Thoracic aorta (tissue), 2 donors: ENCODE data around the gene FAM13C. TPM values are rescaled to one million over a fixed set of nuclear protein-coding genes. Genes with fewer than 3 reads are reported as not detected.
A peak's percentile ranks its signal among the peaks of the same experiment; 100 is the strongest.

Source experiments
- ATAC-seq: fragments of 150-250 bp; one replicate; pipeline ENCODE4 v1.8.0; 2017; ENCODE audit warnings: low read depth; ENCODE audit not compliant: insufficient number of reproducible peaks, low FRiP score
- DNase-seq: peaks from one replicate; pipeline ENCODE4 v3.0.0-alpha.2; 2020; ENCODE audit warnings: low spot score
- H3K27ac ChIP-seq, 2 donors: fragments of 200-600 bp; sonication (generic); 1 replicate in 1 of 2; 2 replicates in 1 of 2; pipeline ENCODE4 v1.5.1; 2016; ENCODE audit warnings: mild to moderate bottlenecking in 2 of 2, moderate library complexity in 2 of 2
- H3K27me3 ChIP-seq: fragments of 200-600 bp; sonication (generic); replicated peaks from 2 replicates; pipeline ENCODE4 v1.6.0; 2016; ENCODE audit warnings: mild to moderate bottlenecking; ENCODE audit not compliant: insufficient read depth
- H3K36me3 ChIP-seq: fragments of 200-600 bp; sonication (generic); one replicate; pipeline ENCODE4 v1.5.1; 2016
- H3K4me1 ChIP-seq, 2 donors: fragments of 200-600 bp; sonication (generic); 1 replicate in 1 of 2; 2 replicates in 1 of 2; pipeline versions ENCODE4 v1.5.1 to v1.6.0; 2016; ENCODE audit warnings: low read depth in 2 of 2, mild to moderate bottlenecking in 1 of 2; ENCODE audit not compliant: control insufficient read depth in 1 of 2
- H3K4me3 ChIP-seq: fragments of 200-600 bp; sonication (generic); 2 replicates; pipeline ENCODE4 v1.5.1; 2016; ENCODE audit warnings: mild to moderate bottlenecking
- H3K9me3 ChIP-seq: fragments of 200-600 bp; sonication (generic); 2 replicates; pipeline ENCODE4 v1.5.1; 2016
- total RNA-seq, 2 donors: library from RNA; depleted of rRNA; stranded (reverse); fragments of >200 nt; gene quantifications; one replicate each; pipeline versions ENCODE4 v1.1.0 to v1.2.3, GENCODE V29; 2016
- TF ChIP-seq, protein P1 (sequence below): fragments of 200-600 bp; sonication (generic); IDR thresholded peaks from one replicate; pipeline ENCODE4 v1.5.1; 2019; ENCODE audit warnings: antibody characterized with exemption

The FAM13C gene
- total RNA-seq, 2 donors from 2014 or later = 20.4 to 30.9 TPM

DNA sequence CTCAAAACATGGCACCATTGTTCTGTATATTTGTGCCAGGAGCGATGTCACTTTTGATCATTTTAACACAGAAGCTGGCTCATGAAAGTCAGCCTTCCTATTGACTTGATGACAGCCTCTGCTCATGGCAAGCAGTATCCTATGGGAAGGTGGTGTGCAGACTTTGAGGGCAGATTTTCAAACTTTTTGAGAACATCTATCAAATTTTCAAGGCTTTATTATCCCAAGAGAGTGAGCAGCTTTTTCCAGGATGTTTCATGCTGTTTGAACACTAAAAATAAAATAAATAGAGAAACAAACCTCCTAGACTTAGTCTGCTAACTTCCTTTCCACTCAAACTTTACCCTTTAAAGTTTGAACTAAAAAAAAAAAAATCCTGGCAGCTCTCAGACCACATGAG lies 20.3 kb downstream of the FAM13C start:
- Histone ChIP-seq H3K27ac (peak overlapping the region in 1 of 2 donors; percentile 4), H3K27me3 (no peaks in the 10 kb centered on the region), H3K36me3 (no peaks in the 10 kb centered on the region), H3K4me3 (no peak overlapping the region), H3K9me3 (no peaks in the 10 kb centered on the region), H3K4me1 (peaks cover 4 to 47% of the 10 kb centered on the region in 2 donors)
- TF ChIP-seq, protein P1, sequence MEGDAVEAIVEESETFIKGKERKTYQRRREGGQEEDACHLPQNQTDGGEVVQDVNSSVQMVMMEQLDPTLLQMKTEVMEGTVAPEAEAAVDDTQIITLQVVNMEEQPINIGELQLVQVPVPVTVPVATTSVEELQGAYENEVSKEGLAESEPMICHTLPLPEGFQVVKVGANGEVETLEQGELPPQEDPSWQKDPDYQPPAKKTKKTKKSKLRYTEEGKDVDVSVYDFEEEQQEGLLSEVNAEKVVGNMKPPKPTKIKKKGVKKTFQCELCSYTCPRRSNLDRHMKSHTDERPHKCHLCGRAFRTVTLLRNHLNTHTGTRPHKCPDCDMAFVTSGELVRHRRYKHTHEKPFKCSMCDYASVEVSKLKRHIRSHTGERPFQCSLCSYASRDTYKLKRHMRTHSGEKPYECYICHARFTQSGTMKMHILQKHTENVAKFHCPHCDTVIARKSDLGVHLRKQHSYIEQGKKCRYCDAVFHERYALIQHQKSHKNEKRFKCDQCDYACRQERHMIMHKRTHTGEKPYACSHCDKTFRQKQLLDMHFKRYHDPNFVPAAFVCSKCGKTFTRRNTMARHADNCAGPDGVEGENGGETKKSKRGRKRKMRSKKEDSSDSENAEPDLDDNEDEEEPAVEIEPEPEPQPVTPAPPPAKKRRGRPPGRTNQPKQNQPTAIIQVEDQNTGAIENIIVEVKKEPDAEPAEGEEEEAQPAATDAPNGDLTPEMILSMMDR = no peak
- no peak for ATAC-seq
- no peak for DNase-seq

DNA sequence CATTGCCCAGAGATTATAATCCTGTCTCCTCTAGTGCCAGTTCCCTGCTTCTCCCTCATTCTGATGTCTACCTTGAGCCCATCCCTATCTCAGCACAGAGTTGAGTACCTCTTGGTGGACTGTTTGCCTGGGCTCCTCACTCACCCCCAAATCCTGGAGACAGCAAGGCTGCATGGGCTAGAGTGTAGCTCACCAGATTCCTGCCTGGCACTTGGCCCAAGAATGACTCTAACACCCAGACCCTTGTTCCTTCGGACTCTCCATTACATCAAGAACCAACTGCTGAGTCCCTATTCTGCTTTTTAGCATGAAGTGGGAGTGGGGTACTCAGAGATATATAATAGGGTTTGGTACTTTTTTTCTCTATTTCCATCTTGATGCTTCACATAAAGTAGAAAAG lies 22.1 kb downstream of the FAM13C start:
- ATAC-seq (no peak), DNase-seq (no peak)
- TF ChIP-seq, protein P1 = no peak
- Histone ChIP-seq H3K4me3 (no peak overlapping the region), H3K4me1 (peaks cover 4 to 64% of the 10 kb centered on the region in 2 donors), H3K36me3 (no peaks in the 10 kb centered on the region), H3K9me3 (no peaks in the 10 kb centered on the region), H3K27ac (peak overlapping the region in 1 of 2 donors; percentile 58), H3K27me3 (no peaks in the 10 kb centered on the region)

DNA sequence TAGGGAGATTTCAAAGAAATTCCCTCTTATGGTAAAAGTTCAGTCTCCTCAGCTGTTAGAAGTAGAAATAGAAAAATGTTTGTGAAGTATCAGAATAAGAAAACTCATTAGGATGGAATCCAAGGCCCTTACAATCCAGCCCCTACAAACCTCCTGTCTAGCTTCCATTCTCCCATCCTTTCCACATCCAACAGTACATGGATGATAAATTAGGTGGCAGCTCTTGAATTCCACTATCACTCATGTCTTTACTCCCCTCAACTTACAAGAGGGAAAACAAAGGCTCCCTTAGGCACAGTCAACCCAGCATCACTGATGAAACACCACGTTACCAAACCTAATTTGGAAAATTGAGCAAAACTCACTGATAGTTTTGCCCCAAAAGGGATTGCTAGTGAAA lies 23.0 kb downstream of the FAM13C start:
- Histone ChIP-seq H3K27me3 (no peaks in the 10 kb centered on the region), H3K4me3 (no peak overlapping the region), H3K4me1 (peaks cover 4 to 70% of the 10 kb centered on the region in 2 donors), H3K9me3 (no peaks in the 10 kb centered on the region), H3K27ac (peak overlapping the region; percentile 48 to 58), H3K36me3 (no peaks in the 10 kb centered on the region)
- no peak for ATAC-seq
- no peak for DNase-seq
- TF ChIP-seq, protein P1 = no peak

DNA sequence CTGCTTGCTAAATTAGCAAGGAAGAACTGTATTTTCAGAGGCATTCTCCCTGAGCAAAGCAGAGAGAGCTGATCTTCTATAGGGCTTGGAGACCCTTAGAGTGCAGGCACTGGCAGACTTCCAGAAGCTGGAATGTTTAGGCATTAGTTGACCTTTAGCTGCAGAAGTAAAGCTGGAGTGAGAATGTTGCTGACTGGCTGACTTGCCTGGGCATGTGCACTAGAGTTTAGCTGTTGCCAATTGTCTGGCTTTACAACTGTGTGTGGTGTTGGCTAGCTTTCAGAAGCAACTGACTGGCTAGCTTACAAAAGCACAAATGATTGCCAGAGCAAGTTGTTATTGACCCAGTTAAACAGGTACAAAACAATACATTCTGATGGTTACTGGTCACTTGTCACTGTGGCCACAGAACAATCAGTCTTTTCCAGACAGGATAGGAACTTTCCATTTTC lies 25.1 kb downstream of the FAM13C start:
- TF ChIP-seq, protein P1 = no peak
- H3K4me1 ChIP-seq = peaks cover 12 to 80% of the 10 kb centered on the region in 2 donors
- H3K27ac ChIP-seq = peak overlapping the region; percentile 65 to 69
- no peak overlapping the region for H3K4me3 ChIP-seq
- H3K27me3 ChIP-seq = no peaks in the 10 kb centered on the region
- no peaks in the 10 kb centered on the region for H3K9me3 ChIP-seq
- H3K36me3 ChIP-seq = no peaks in the 10 kb centered on the region
- peak; percentile 5 for DNase-seq
- ATAC-seq = peak; percentile 56

DNA sequence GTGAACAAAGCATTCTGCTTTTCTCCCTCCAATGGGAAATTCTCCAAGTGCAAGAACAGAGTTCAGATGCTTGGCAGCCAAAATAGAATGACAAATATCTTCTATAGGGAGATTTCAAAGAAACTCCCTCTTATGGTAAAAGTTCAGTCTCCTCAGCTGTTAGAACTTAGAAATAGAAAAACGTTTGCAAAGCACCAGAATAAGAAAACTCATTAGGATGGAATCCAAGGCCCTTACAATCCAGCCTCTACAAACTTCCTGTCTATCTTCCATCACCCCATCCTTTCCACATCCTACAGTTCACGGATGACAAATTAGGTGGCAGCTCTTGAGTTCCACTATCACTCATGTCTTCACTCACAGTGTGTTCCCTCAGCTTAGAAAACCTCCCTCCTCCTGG lies 25.7 kb downstream of the FAM13C start:
- Histone ChIP-seq H3K4me1 (peaks cover 12 to 78% of the 10 kb centered on the region in 2 donors), H3K36me3 (no peaks in the 10 kb centered on the region), H3K4me3 (no peak overlapping the region), H3K9me3 (no peaks in the 10 kb centered on the region), H3K27ac (peak overlapping the region; percentile 65 to 69), H3K27me3 (no peaks in the 10 kb centered on the region)
- TF ChIP-seq, protein P1 = no peak
- ATAC-seq (no peak), DNase-seq (no peak)
